ENCODE data around the gene STAG1. TPM values are rescaled to one million over a fixed set of nuclear protein-coding genes. Genes with fewer than 3 reads are reported as not detected.
"Not testable (repeated sequence)": the region's sequence is repeated elsewhere in the genome, so short reads cannot be mapped to it uniquely, and the experiment has no call there.

The STAG1 gene
- polyA plus RNA-seq, 1 experiment: 30.1 TPM

GRCh38 chr3:136671921-136672320 lies 80.3 kb downstream of the STAG1 start:
- Histone ChIP-seq H3K9me3 (ENCODE audit: control insufficient read depth, insufficient read depth, low read length) (no peaks in the 10 kb centered on the region), H3K4me3 (ENCODE audit: low read depth, low read length) (no peak overlapping the region), H3K27me3 (ENCODE audit: control insufficient read depth, insufficient read depth, low read length) (no peaks in the 10 kb centered on the region), H3K27ac (ENCODE audit: low read depth, low read length) (no peak overlapping the region)
- TF ChIP-seq CTCF (IDR thresholded peaks at IDR 0.05; ENCODE audit: low read depth, low read length): no peak
- DNase-seq (ENCODE audit: low read depth, low spot score): peak; percentile 26
- POLR2A ChIA-PET: interaction anchor here (0.7 kb wide), 1 partner anchor 306 kb away, joined by 3 read pairs; no protein-coding TSS in a partner anchor
- CTCF ChIA-PET: no interaction called here

- DNase-seq (ENCODE audit: low read depth, low spot score): no peak
Observed at GRCh38 chr3:136670166-136670565, 82.0 kb downstream of the STAG1 start.

GRCh38 chr3:136667081-136667480 lies 85.1 kb downstream of the STAG1 start:
- Histone ChIP-seq H3K27ac (ENCODE audit: low read depth, low read length) (no peak overlapping the region), H3K4me3 (ENCODE audit: low read depth, low read length) (no peak overlapping the region)
- CTCF ChIA-PET: interaction anchor here (0.6 to 1.3 kb wide), 3 partner anchors 12 to 86 kb away, joined by 4 to 7 read pairs (median 4); partner anchors contain the start of gene STAG1

More at GRCh38 chr3:136670166-136670565, 82.0 kb downstream of the STAG1 start:
- POLR2A ChIA-PET: no interaction called here
- Histone ChIP-seq H3K27ac (ENCODE audit: low read depth, low read length) (no peak overlapping the region), H3K4me3 (ENCODE audit: low read depth, low read length) (no peak overlapping the region), H3K9me3 (ENCODE audit: control insufficient read depth, insufficient read depth, low read length) (no peaks in the 10 kb centered on the region), H3K27me3 (ENCODE audit: control insufficient read depth, insufficient read depth, low read length) (no peaks in the 10 kb centered on the region)
- no peak for TF ChIP-seq CTCF (IDR thresholded peaks at IDR 0.05; ENCODE audit: low read depth, low read length)
- CTCF ChIA-PET: no interaction called here

GRCh38 chr3:136666301-136666700 lies 85.9 kb downstream of the STAG1 start:
- not testable (repeated sequence) for H3K4me3 ChIP-seq (ENCODE audit: low read depth, low read length); H3K27me3 ChIP-seq (ENCODE audit: control insufficient read depth, insufficient read depth, low read length); H3K9me3 ChIP-seq (ENCODE audit: control insufficient read depth, insufficient read depth, low read length); DNase-seq (ENCODE audit: low read depth, low spot score); H3K27ac ChIP-seq (ENCODE audit: low read depth, low read length)
- ChIA-PET POLR2A (interaction anchor here (0.6 kb wide), 1 partner anchor 28 kb away, joined by 3 read pairs; no protein-coding TSS in a partner anchor), CTCF (interaction anchor here (0.6 kb wide), 1 partner anchor 13 kb away, joined by 7 read pairs; no protein-coding TSS in a partner anchor)

More at GRCh38 chr3:136667081-136667480, 85.1 kb downstream of the STAG1 start:
- POLR2A ChIA-PET: no interaction called here
- TF ChIP-seq CTCF (IDR thresholded peaks at IDR 0.05; ENCODE audit: low read depth, low read length): no peak
- Histone ChIP-seq H3K27me3 (ENCODE audit: control insufficient read depth, insufficient read depth, low read length) (no peaks in the 10 kb centered on the region), H3K9me3 (ENCODE audit: control insufficient read depth, insufficient read depth, low read length) (no peaks in the 10 kb centered on the region)
- no peak for DNase-seq (ENCODE audit: low read depth, low spot score)

- CTCF ChIA-PET: no interaction called here
- H3K27me3 ChIP-seq (ENCODE audit: control insufficient read depth, insufficient read depth, low read length): no peaks in the 10 kb centered on the region
- no peak overlapping the region for H3K27ac ChIP-seq (ENCODE audit: low read depth, low read length)
- no peak for TF ChIP-seq CTCF (IDR thresholded peaks at IDR 0.05; ENCODE audit: low read depth, low read length)
- no peaks in the 10 kb centered on the region for H3K9me3 ChIP-seq (ENCODE audit: control insufficient read depth, insufficient read depth, low read length)
- no peak for DNase-seq (ENCODE audit: low read depth, low spot score)
- no peak overlapping the region for H3K4me3 ChIP-seq (ENCODE audit: low read depth, low read length)
- POLR2A ChIA-PET: no interaction called here
Observed at GRCh38 chr3:136664771-136665170, 87.4 kb downstream of the STAG1 start.

All from AG04450 (cell line).